Activated gamma-delta T cell (primary cell): ENCODE results near the gene TFPI2.

Source experiments
- DNase-seq: peaks from one replicate; lab custom pipeline; 2025; lab: John Stamatoyannopoulos, UW

TFPI2 gene

GRCh38 chr7:93855797-93856196, 34.8 kb downstream of the TFPI2 start:
- no peak for DNase-seq

- DNase-seq = no peak
Observed at GRCh38 chr7:93854480-93854879, 36.1 kb downstream of the TFPI2 start.

- DNase-seq = no peak
Observed at GRCh38 chr7:93851536-93851935, 39.0 kb downstream of the TFPI2 start.

- no peak for DNase-seq
Observed at GRCh38 chr7:93843260-93843659, 47.3 kb downstream of the TFPI2 start.

GRCh38 chr7:93838966-93839365, 51.6 kb downstream of the TFPI2 start:
- DNase-seq = no peak

GRCh38 chr7:93837245-93837644, 53.3 kb downstream of the TFPI2 start:
- no peak for DNase-seq

GRCh38 chr7:93836116-93836515, 54.4 kb downstream of the TFPI2 start:
- no peak for DNase-seq

GRCh38 chr7:93835702-93836101, 54.9 kb downstream of the TFPI2 start:
- DNase-seq = no peak
